Measurements from ENCODE around the gene PDSS1.

- TF ChIP-seq, protein P1, sequence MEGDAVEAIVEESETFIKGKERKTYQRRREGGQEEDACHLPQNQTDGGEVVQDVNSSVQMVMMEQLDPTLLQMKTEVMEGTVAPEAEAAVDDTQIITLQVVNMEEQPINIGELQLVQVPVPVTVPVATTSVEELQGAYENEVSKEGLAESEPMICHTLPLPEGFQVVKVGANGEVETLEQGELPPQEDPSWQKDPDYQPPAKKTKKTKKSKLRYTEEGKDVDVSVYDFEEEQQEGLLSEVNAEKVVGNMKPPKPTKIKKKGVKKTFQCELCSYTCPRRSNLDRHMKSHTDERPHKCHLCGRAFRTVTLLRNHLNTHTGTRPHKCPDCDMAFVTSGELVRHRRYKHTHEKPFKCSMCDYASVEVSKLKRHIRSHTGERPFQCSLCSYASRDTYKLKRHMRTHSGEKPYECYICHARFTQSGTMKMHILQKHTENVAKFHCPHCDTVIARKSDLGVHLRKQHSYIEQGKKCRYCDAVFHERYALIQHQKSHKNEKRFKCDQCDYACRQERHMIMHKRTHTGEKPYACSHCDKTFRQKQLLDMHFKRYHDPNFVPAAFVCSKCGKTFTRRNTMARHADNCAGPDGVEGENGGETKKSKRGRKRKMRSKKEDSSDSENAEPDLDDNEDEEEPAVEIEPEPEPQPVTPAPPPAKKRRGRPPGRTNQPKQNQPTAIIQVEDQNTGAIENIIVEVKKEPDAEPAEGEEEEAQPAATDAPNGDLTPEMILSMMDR (IDR thresholded peaks at IDR 0.05), result no peak
- TF ChIP-seq POLR2A (IDR thresholded peaks at IDR 0.05), result no peak
Measured at GRCh38 chr10:26738301-26738911, 40.9 kb downstream of the PDSS1 start.
